Osteocyte (in vitro differentiated cells): Measurements from ENCODE around the gene SRF. TPM values are rescaled to one million over a fixed set of nuclear protein-coding genes. Genes with fewer than 3 reads are reported as not detected.

Source experiments
- DNase-seq: peaks from one replicate; pipeline ENCODE4 v3.0.0; 2021; ENCODE audit warnings: mixed read lengths; ENCODE audit not compliant: unreplicated experiment; ENCODE audit errors: extremely low spot score
- H3K27ac Mint-ChIP-seq: one replicate; pipeline ENCODE4 v1.8.0; 2021; ENCODE audit warnings: mild to moderate bottlenecking, mixed read lengths; ENCODE audit not compliant: unreplicated experiment
- H3K27me3 Mint-ChIP-seq: one replicate; pipeline ENCODE4 v1.8.0; 2021; ENCODE audit warnings: mixed read lengths; ENCODE audit not compliant: unreplicated experiment
- H3K36me3 Mint-ChIP-seq: one replicate; pipeline ENCODE4 v1.8.0; 2021; ENCODE audit warnings: mixed read lengths; ENCODE audit not compliant: unreplicated experiment
- H3K4me1 Mint-ChIP-seq: one replicate; pipeline ENCODE4 v1.8.0; 2021; ENCODE audit warnings: mixed read lengths; ENCODE audit not compliant: unreplicated experiment
- H3K4me3 Mint-ChIP-seq: one replicate; pipeline ENCODE4 v1.8.0; 2021; ENCODE audit warnings: mild to moderate bottlenecking, moderate library complexity, mixed read lengths; ENCODE audit not compliant: unreplicated experiment
- H3K9me3 Mint-ChIP-seq: one replicate; pipeline ENCODE4 v1.8.0; 2021; ENCODE audit warnings: mixed read lengths; ENCODE audit not compliant: unreplicated experiment
- total RNA-seq: library from RNA; stranded (reverse); gene quantifications from 2 replicates; pipeline ENCODE4 v1.2.1, GENCODE V29; 2021
- TF ChIP-seq, protein P1 (sequence below): fragments of 200-600 bp; sonication (generic); IDR thresholded peaks from 2 replicates; pipeline ENCODE4 v1.5.0; 2021; ENCODE audit warnings: antibody characterized with exemption, mild to moderate bottlenecking, moderate library complexity

Gene SRF
- total RNA-seq, 1 donor from 2014 or later = 32.5 TPM

DNA sequence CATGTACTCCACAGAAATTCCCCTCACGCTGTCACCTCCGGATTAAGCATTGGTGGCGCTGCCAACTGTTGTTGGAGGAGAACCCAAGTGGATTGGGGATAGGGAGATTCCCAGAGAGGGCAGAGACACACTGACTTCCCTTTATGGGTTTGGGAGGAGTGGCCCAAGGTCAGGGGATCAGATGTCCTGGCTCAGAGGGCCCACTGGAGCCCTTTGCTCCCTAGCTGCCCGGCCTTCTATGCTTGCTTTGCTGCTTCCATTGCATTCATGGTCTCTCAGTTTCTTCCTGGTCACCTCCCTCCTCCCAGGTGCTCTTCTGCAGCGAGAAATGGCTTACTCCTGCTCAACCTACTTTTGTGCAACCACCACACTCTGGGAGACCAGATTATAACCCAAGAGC, 25.3 kb downstream of the SRF start:
- TF ChIP-seq, protein P1, sequence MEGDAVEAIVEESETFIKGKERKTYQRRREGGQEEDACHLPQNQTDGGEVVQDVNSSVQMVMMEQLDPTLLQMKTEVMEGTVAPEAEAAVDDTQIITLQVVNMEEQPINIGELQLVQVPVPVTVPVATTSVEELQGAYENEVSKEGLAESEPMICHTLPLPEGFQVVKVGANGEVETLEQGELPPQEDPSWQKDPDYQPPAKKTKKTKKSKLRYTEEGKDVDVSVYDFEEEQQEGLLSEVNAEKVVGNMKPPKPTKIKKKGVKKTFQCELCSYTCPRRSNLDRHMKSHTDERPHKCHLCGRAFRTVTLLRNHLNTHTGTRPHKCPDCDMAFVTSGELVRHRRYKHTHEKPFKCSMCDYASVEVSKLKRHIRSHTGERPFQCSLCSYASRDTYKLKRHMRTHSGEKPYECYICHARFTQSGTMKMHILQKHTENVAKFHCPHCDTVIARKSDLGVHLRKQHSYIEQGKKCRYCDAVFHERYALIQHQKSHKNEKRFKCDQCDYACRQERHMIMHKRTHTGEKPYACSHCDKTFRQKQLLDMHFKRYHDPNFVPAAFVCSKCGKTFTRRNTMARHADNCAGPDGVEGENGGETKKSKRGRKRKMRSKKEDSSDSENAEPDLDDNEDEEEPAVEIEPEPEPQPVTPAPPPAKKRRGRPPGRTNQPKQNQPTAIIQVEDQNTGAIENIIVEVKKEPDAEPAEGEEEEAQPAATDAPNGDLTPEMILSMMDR = no peak
- DNase-seq = no peak
- no peak overlapping the region for H3K4me3 Mint-ChIP-seq

DNA sequence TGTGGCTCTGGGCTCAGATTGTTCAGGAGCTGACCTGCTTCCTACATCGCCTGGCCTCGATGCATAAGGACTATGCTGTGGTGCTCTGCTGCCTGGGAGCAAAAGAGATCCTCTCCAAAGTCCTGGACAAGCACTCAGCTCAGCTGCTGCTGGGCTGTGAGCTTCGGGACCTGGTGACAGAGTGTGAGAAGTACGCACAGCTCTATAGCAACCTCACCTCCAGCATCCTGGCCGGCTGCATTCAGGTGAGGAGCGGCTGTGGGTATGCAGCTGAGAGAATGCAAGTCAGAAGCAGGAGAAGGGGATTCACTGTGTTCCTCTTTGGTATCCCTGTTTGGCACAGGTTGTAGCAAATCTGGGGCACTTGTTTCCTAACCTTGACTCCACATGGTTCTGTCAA, 28.8 kb downstream of the SRF start:
- Mint-ChIP-seq H3K4me1 (no peaks in the 10 kb centered on the region), H3K4me3 (no peak overlapping the region), H3K9me3 (no peaks in the 10 kb centered on the region), H3K36me3 (peaks cover 31% of the 10 kb centered on the region), H3K27ac (no peak overlapping the region), H3K27me3 (no peaks in the 10 kb centered on the region)
- TF ChIP-seq, protein P1 = no peak
- no peak for DNase-seq

More for the DNA sequence above, 25.3 kb downstream of the SRF start:
- H3K36me3 Mint-ChIP-seq = peaks cover 41% of the 10 kb centered on the region
- no peak overlapping the region for H3K27ac Mint-ChIP-seq
- H3K27me3 Mint-ChIP-seq = no peaks in the 10 kb centered on the region
- no peaks in the 10 kb centered on the region for H3K9me3 Mint-ChIP-seq
- H3K4me1 Mint-ChIP-seq = no peaks in the 10 kb centered on the region

DNA sequence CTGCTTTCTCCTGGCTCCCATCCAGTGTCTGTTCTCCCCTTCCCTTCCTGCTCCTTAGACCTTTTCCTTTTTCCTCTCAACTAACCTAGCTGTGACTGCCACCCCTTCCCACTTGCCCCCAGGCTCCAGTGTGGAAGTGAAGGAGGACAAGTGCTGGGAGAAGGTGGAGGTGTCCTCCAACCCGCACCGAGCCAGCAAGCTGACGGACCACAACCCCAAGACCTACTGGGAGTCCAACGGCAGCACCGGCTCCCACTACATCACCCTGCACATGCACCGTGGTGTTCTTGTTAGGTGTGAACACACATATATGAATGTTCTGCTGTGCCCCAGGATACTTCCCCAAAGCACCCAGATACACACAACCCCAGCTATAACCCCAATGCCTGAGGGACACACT, 29.5 kb downstream of the SRF start:
- no peak for DNase-seq
- no peaks in the 10 kb centered on the region for H3K4me1 Mint-ChIP-seq

DNA sequence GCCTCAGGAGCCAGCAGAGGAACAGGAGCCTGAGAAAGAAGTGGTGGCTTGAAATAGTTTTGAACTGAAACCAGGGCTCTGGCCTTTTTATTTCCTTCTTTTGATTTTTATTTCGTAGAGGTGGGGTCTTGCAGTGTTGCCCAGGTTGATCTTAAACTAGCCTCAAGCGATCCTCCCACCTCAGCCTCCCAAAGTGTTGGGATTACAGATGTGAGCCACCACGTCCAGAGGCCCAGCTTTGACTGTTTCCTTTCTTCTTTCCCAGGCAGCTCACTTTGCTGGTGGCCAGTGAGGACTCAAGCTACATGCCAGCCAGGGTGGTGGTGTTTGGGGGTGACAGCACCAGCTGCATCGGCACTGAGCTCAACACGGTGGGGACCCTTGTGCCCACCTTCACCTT, 31.4 kb downstream of the SRF start:
- TF ChIP-seq, protein P1 = no peak
- no peak for DNase-seq
- Mint-ChIP-seq H3K9me3 (no peaks in the 10 kb centered on the region), H3K27me3 (no peaks in the 10 kb centered on the region), H3K4me1 (no peaks in the 10 kb centered on the region), H3K36me3 (peaks cover 31% of the 10 kb centered on the region), H3K4me3 (no peak overlapping the region), H3K27ac (no peak overlapping the region)

More for the DNA sequence above, 29.5 kb downstream of the SRF start:
- Mint-ChIP-seq H3K4me3 (no peak overlapping the region), H3K36me3 (peaks cover 29% of the 10 kb centered on the region), H3K9me3 (no peaks in the 10 kb centered on the region), H3K27me3 (no peaks in the 10 kb centered on the region), H3K27ac (no peak overlapping the region)
- TF ChIP-seq, protein P1 = no peak

DNA sequence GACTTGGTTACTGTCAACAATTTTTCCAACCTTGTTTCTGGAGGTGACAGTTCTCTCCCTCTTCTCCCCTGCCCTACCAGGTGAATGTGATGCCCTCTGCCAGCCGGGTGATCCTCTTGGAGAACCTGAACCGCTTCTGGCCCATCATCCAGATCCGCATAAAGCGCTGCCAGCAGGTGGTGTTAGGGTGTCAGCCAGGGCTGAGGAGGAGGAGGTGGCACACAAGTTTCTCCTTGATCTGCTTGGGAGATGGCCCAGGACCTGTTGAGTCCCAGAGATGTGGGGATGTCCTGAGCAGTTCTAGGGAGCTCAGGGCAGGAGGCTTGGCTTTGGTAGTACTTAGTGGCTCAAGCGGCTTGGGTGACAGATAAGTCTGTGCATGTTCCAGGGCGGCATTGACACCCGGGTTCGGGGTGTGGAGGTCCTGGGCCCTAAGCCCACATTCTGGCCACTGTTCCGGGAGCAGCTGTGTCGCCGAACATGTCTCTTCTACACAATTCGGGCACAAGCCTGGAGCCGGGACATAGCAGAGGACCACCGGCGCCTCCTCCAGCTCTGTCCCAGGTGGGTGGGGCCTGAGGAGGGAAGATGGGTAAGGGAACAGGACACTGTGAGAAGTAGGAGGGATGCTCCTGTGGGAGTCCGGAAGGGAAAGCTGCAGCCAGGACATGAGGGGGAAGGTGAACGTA, 32.1 kb downstream of the SRF start:
- TF ChIP-seq, protein P1 = no peak
- Mint-ChIP-seq H3K36me3 (peaks cover 31% of the 10 kb centered on the region), H3K9me3 (no peaks in the 10 kb centered on the region), H3K4me1 (no peaks in the 10 kb centered on the region), H3K27me3 (no peaks in the 10 kb centered on the region), H3K4me3 (no peak overlapping the region), H3K27ac (no peak overlapping the region)
- DNase-seq = no peak
